B cell (primary cell): ENCODE results near the gene CCDC70.

ENCODE experiments used
- EZH2 ChIP-seq: IDR thresholded peaks from 2 replicates; pipeline ENCODE4 v1.6.1; 2012; ENCODE audit warnings: borderline replicate concordance, low read depth, mild to moderate bottlenecking, moderate library complexity, low read length; ENCODE audit not compliant: insufficient read depth, poor library complexity, severe bottlenecking
- TF ChIP-seq, protein P1 (sequence below): fragments of 200-600 bp; IDR thresholded peaks from one replicate; pipeline ENCODE4 v1.8.0; 2022; ENCODE audit warnings: antibody characterized with exemption, mild to moderate bottlenecking

- TF ChIP-seq, protein P1, sequence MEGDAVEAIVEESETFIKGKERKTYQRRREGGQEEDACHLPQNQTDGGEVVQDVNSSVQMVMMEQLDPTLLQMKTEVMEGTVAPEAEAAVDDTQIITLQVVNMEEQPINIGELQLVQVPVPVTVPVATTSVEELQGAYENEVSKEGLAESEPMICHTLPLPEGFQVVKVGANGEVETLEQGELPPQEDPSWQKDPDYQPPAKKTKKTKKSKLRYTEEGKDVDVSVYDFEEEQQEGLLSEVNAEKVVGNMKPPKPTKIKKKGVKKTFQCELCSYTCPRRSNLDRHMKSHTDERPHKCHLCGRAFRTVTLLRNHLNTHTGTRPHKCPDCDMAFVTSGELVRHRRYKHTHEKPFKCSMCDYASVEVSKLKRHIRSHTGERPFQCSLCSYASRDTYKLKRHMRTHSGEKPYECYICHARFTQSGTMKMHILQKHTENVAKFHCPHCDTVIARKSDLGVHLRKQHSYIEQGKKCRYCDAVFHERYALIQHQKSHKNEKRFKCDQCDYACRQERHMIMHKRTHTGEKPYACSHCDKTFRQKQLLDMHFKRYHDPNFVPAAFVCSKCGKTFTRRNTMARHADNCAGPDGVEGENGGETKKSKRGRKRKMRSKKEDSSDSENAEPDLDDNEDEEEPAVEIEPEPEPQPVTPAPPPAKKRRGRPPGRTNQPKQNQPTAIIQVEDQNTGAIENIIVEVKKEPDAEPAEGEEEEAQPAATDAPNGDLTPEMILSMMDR = no peak
- TF ChIP-seq EZH2 = no peak
Observed at GRCh38 chr13:51822106-51822815, 39.5 kb upstream of the CCDC70 start.
